Caco-2 (cell line): ENCODE data around the gene RPF1. TPM values are rescaled to one million over a fixed set of nuclear protein-coding genes. Genes with fewer than 3 reads are reported as not detected.

ENCODE experiments used
- BruUV-seq: library from RNA; stranded (reverse); fragments of 400-500 nt; replicated peaks from 2 replicates; lab custom pipeline; 2021; lab: Mats Ljungman, UMichigan
- CTCF ChIA-PET: fragments of 300-600 bp; sonication (Branson Sonifier 250); formaldehyde crosslinking; loops from one replicate; lab custom pipeline; 2022; ENCODE audit warnings: antibody characterized with exemption; lab: Charles Lee
- POLR2A ChIA-PET: fragments of 300-600 bp; sonication (Branson Sonifier 250); formaldehyde crosslinking; loops from one replicate; lab custom pipeline; 2022; ENCODE audit warnings: antibody characterized with exemption; lab: Charles Lee
- DNase-seq, 2 experiments: peaks; one replicate each; pipeline versions ENCODE4 v3.0.0 to v3.0.0-alpha.2; 2020 to 2022
- H3K27me3 ChIP-seq: replicated peaks from 2 replicates; pipeline ENCODE4 v1.6.0; 2011; ENCODE audit warnings: low read length; ENCODE audit not compliant: control insufficient read depth, insufficient read depth
- H3K36me3 ChIP-seq: 2 replicates; pipeline ENCODE4 v1.5.1; 2011; ENCODE audit warnings: low read length; ENCODE audit not compliant: control insufficient read depth, insufficient read depth
- H3K4me1 ChIP-seq: fragments of 250-450 bp; sonication (Bioruptor Pico); 2 replicates; pipeline ENCODE4 v1.5.1; 2020; ENCODE audit warnings: mild to moderate bottlenecking
- H3K4me3 ChIP-seq: 2 replicates; pipeline ENCODE4 v1.5.1; 2011; ENCODE audit warnings: low read depth, mild to moderate bottlenecking, control low read depth, low read length
- H3K9me3 ChIP-seq: fragments of 250-450 bp; sonication (Bioruptor Pico); 2 replicates; pipeline ENCODE4 v1.5.1; 2020; ENCODE audit warnings: mild to moderate bottlenecking, moderate library complexity
- H3K27ac Mint-ChIP-seq: one replicate; pipeline ENCODE4 v1.8.0; 2022; ENCODE audit warnings: mixed read lengths; ENCODE audit not compliant: unreplicated experiment
- H3K27me3 Mint-ChIP-seq: one replicate; pipeline ENCODE4 v1.8.0; 2022; ENCODE audit warnings: mixed read lengths; ENCODE audit not compliant: insufficient read depth, unreplicated experiment
- H3K36me3 Mint-ChIP-seq: one replicate; pipeline ENCODE4 v1.8.0; 2022; ENCODE audit warnings: mild to moderate bottlenecking, mixed read lengths; ENCODE audit not compliant: insufficient read depth, unreplicated experiment
- H3K4me1 Mint-ChIP-seq: one replicate; pipeline ENCODE4 v1.8.0; 2022; ENCODE audit warnings: low read depth, mixed read lengths; ENCODE audit not compliant: unreplicated experiment
- H3K4me3 Mint-ChIP-seq: one replicate; pipeline ENCODE4 v1.8.0; 2022; ENCODE audit warnings: mild to moderate bottlenecking, moderate library complexity, mixed read lengths; ENCODE audit not compliant: unreplicated experiment
- H3K9me3 Mint-ChIP-seq: one replicate; pipeline ENCODE4 v1.8.0; 2022; ENCODE audit warnings: mixed read lengths; ENCODE audit not compliant: unreplicated experiment
- CTCF ChIP-seq, 2 experiments: fragments of 200-600 bp in 1 of 2; IDR thresholded peaks; 1 replicate in 1 of 2; 2 replicates in 1 of 2; pipeline versions ENCODE4 v1.5.1 to v1.8.0; 2011 to 2022; ENCODE audit warnings: antibody characterized with exemption in 1 of 2, control low read depth in 1 of 2, inconsistent platforms in 1 of 2, low read depth in 1 of 2, low read length in 1 of 2, mild to moderate bottlenecking in 1 of 2, moderate library complexity in 1 of 2; ENCODE audit not compliant: insufficient read depth in 1 of 2, severe bottlenecking in 1 of 2, unreplicated experiment in 1 of 2
- intact Hi-C: fragments of 100-400 bp; cut with micrococcal nuclease; formaldehyde crosslinking; loops from one replicate; pipeline ENCODE4 v1.10.0; 2022; ENCODE audit not compliant: unreplicated experiment
- total RNA-seq: library from RNA; stranded (reverse); gene quantifications from 2 replicates; pipeline ENCODE4 v1.2.3, GENCODE V29; 2022

RPF1 gene
- total RNA-seq, 1 experiment from 2014 or later: 15.7 TPM

- no peaks in the 10 kb centered on the region for H3K36me3 ChIP-seq
Measured at GRCh38 chr1:84510668-84511067, 31.6 kb downstream of the RPF1 start.

GRCh38 chr1:84524590-84524989 is 45.5 kb downstream of the RPF1 start:
- Mint-ChIP-seq H3K4me3 (no peak overlapping the region), H3K27me3 (peaks cover 3% of the 10 kb centered on the region), H3K9me3 (no peaks in the 10 kb centered on the region), H3K4me1 (no peaks in the 10 kb centered on the region), H3K27ac (no peak overlapping the region), H3K36me3 (no peaks in the 10 kb centered on the region)
- no peak for TF ChIP-seq CTCF (IDR thresholded peaks at IDR 0.05; ENCODE audit: insufficient read depth in 1 of 2, low read depth in 1 of 2, low read length in 1 of 2, severe bottlenecking in 1 of 2, unreplicated experiment in 1 of 2)
- Histone ChIP-seq H3K4me3 (no peak overlapping the region), H3K27me3 (no peaks in the 10 kb centered on the region), H3K4me1 (no peaks in the 10 kb centered on the region), H3K9me3 (no peaks in the 10 kb centered on the region), H3K36me3 (no peaks in the 10 kb centered on the region)
- intact Hi-C loops: no loop called here
- no TSS peak for BruUV-seq
- DNase-seq: no peak
- CTCF ChIA-PET: no interaction called here
- POLR2A ChIA-PET: no interaction called here

More at GRCh38 chr1:84510668-84511067, 31.6 kb downstream of the RPF1 start:
- no peaks in the 10 kb centered on the region for H3K9me3 Mint-ChIP-seq
- Histone ChIP-seq H3K27me3 (no peaks in the 10 kb centered on the region), H3K4me3 (no peak overlapping the region), H3K9me3 (no peaks in the 10 kb centered on the region), H3K4me1 (peaks cover 7% of the 10 kb centered on the region; the same call in 1 of the 2 replicates)
- POLR2A ChIA-PET: no interaction called here
- H3K27me3 Mint-ChIP-seq: no peaks in the 10 kb centered on the region
- no peak overlapping the region for H3K27ac Mint-ChIP-seq
- H3K36me3 Mint-ChIP-seq: peaks cover 9% of the 10 kb centered on the region
- CTCF ChIA-PET: no interaction called here
- intact Hi-C loops: no loop called here
- no peak overlapping the region for H3K4me3 Mint-ChIP-seq
- BruUV-seq: no TSS peak
- H3K4me1 Mint-ChIP-seq: no peaks in the 10 kb centered on the region
- no peak for TF ChIP-seq CTCF (IDR thresholded peaks at IDR 0.05; ENCODE audit: insufficient read depth in 1 of 2, low read depth in 1 of 2, low read length in 1 of 2, severe bottlenecking in 1 of 2, unreplicated experiment in 1 of 2)
- no peak for DNase-seq

GRCh38 chr1:84525779-84526178 is 46.7 kb downstream of the RPF1 start:
- Mint-ChIP-seq H3K4me1 (no peaks in the 10 kb centered on the region), H3K27ac (no peak overlapping the region), H3K4me3 (no peak overlapping the region), H3K9me3 (no peaks in the 10 kb centered on the region), H3K36me3 (no peaks in the 10 kb centered on the region), H3K27me3 (no peaks in the 10 kb centered on the region)
- ChIA-PET CTCF (no interaction called here), POLR2A (no interaction called here)
- no peaks in the 10 kb centered on the region for H3K4me1 ChIP-seq
- no peaks in the 10 kb centered on the region for H3K27me3 ChIP-seq
- no peak overlapping the region for H3K4me3 ChIP-seq
- DNase-seq: no peak
- H3K9me3 ChIP-seq: no peaks in the 10 kb centered on the region
- intact Hi-C loops: no loop called here
- H3K36me3 ChIP-seq: no peaks in the 10 kb centered on the region
- no peak for TF ChIP-seq CTCF (IDR thresholded peaks at IDR 0.05; ENCODE audit: insufficient read depth in 1 of 2, low read depth in 1 of 2, low read length in 1 of 2, severe bottlenecking in 1 of 2, unreplicated experiment in 1 of 2)
- BruUV-seq: no TSS peak
